K562 (cell line): ENCODE measurements around the gene USP4. TPM values are rescaled to one million over a fixed set of nuclear protein-coding genes. Genes with fewer than 3 reads are reported as not detected.

Experiments
- FOXA1 ChIP-seq: fragments of 450-650 bp; IDR thresholded peaks from 2 replicates; pipeline ENCODE4 v1.6.1; 2016; ENCODE audit warnings: mild to moderate bottlenecking, borderline replicate concordance
- HBP1 ChIP-seq: fragments of 450-650 bp; formaldehyde crosslinking; IDR thresholded peaks from 2 replicates; pipeline ENCODE4 v1.4.0; 2022; ENCODE audit warnings: missing genetic modification characterization
- HIVEP1 ChIP-seq: fragments of 250-450 bp; sonication (Bioruptor Pico); IDR thresholded peaks from 2 replicates; pipeline ENCODE4 v1.4.0; 2020; ENCODE audit warnings: mild to moderate bottlenecking
- IRF1 ChIP-seq: sonication (generic); formaldehyde crosslinking; IDR thresholded peaks from 2 replicates; pipeline ENCODE4 v1.8.0; 2022; ENCODE audit warnings: missing genetic modification reagents, mild to moderate bottlenecking, borderline replicate concordance
- MITF ChIP-seq: IDR thresholded peaks from 2 replicates; pipeline ENCODE4 v1.6.1; 2014; ENCODE audit warnings: antibody characterized with exemption
- NRF1 ChIP-seq, 2 experiments: fragments of 450-650 bp; IDR thresholded peaks in 1 of 2; conservative IDR thresholded peaks in 1 of 2; 2 replicates each; pipeline ENCODE4 v1.6.1; 2014; ENCODE audit warnings: mild to moderate bottlenecking in 2 of 2
- PHF20 ChIP-seq: fragments of 450-650 bp; IDR thresholded peaks from 2 replicates; pipeline ENCODE4 v1.6.1; 2018; ENCODE audit not compliant: partially characterized antibody
- SIX5 ChIP-seq, 2 experiments: IDR thresholded peaks; 2 replicates each; pipeline ENCODE4 v1.6.1; 2011; ENCODE audit warnings: low read length in 2 of 2, borderline replicate concordance in 1 of 2, low read depth in 1 of 2, mild to moderate bottlenecking in 1 of 2, moderate library complexity in 1 of 2; ENCODE audit not compliant: insufficient read depth in 1 of 2
- TAF7 ChIP-seq: fragments of 450-650 bp; IDR thresholded peaks from 2 replicates; pipeline ENCODE4 v1.6.1; 2016; ENCODE audit warnings: missing genetic modification characterization, missing compliant biosample characterization
- ZNF174 ChIP-seq: fragments of 250-450 bp; sonication (Bioruptor Pico); IDR thresholded peaks from 2 replicates; pipeline ENCODE4 v1.4.0; 2020; ENCODE audit warnings: mild to moderate bottlenecking
- ZNF436 ChIP-seq: fragments of 250-450, 450-650 bp; sonication (Bioruptor Pico); formaldehyde crosslinking; IDR thresholded peaks from 2 replicates; pipeline ENCODE4 v1.7.0; 2020; ENCODE audit warnings: mild to moderate bottlenecking
- ZNF449 ChIP-seq: fragments of 250-450 bp; sonication (Bioruptor Pico); IDR thresholded peaks from 2 replicates; pipeline ENCODE4 v1.8.0; 2022; ENCODE audit warnings: moderate library complexity, mild to moderate bottlenecking, inconsistent platforms
- ZNF511 ChIP-seq: sonication (generic); formaldehyde crosslinking; IDR thresholded peaks from 2 replicates; pipeline ENCODE4 v1.8.0; 2022; ENCODE audit warnings: mild to moderate bottlenecking, missing genetic modification reagents
- ZNF740 ChIP-seq, 3 experiments: fragments of 200-800 bp in 1 of 3; sonication (Bioruptor generic) in 1 of 3; sonication (generic) in 1 of 3; formaldehyde crosslinking in 1 of 3; IDR thresholded peaks; 2 replicates each; pipeline versions ENCODE4 v1.6.1 to v1.8.0; 2016 to 2022; ENCODE audit warnings: mild to moderate bottlenecking in 2 of 3, missing compliant biosample characterization in 2 of 3, missing genetic modification characterization in 2 of 3, missing genetic modification reagents in 1 of 3
- ZZZ3 ChIP-seq: fragments of 450-650 bp; IDR thresholded peaks from 2 replicates; pipeline ENCODE4 v1.6.1; 2016; ENCODE audit warnings: antibody characterized with exemption, mild to moderate bottlenecking, moderate library complexity
- polyA plus RNA-seq, 8 experiments: library from polyadenylated mRNA; depleted of rRNA in 4 of 8; stranded (reverse) in 5 of 8; unstranded in 3 of 8; fragments of >200 nt; fragmentation: Nextera tagmentation in 2 of 8; fragmentation: Illumina TruSeq in 1 of 8; extraction: Ambion mirVana in 2 of 8; extraction: Trizol in 1 of 8; gene quantifications; 2 replicates each; pipeline versions ENCODE4 v1.2.1 to v1.2.3, GENCODE V29; 2011 to 2014; ENCODE audit warnings: inconsistent platforms in 1 of 8, missing spikeins in 1 of 8
- total RNA-seq, 7 experiments: library from RNA; depleted of rRNA in 6 of 7; stranded (reverse); fragments of >200 nt in 6 of 7; fragmentation: Illumina TruSeq in 2 of 7; extraction: Trizol in 2 of 7; gene quantifications; 2 replicates each; pipeline versions ENCODE4 v1.2.1 to v1.2.3, GENCODE V29; 2011 to 2021; ENCODE audit warnings: low replicate concordance in 1 of 7

USP4 gene
- total and polyA plus RNA-seq, 9 of the 15 experiments (the other 6 are each of a cell fraction or from before 2014, with no cell fraction given): 11.8 to 40.4 (median 22.9) TPM

GRCh38 chr3:49339941-49340800, at the start of gene USP4 (continued):
- TF ChIP-seq ZNF449 (CRISPR knock-in tag): no peak
- no peak for TF ChIP-seq HIVEP1 (CRISPR knock-in tag)
- 0 out of 2 replicates have a peak, but pooled peaks have one; percentile 22 for TF ChIP-seq HBP1 (CRISPR knock-in tag)
- no peak for TF ChIP-seq FOXA1
- no peak for TF ChIP-seq TAF7 (tag)
- no peak for TF ChIP-seq ZNF740 (CRISPR knock-in tag; IDR thresholded peaks at IDR 0.05)
- no peak for TF ChIP-seq ZNF740 (tag; IDR thresholded peaks at IDR 0.05)
- no peak; the same call in 1 of the 2 replicates for TF ChIP-seq MITF
- TF ChIP-seq ZNF174 (CRISPR knock-in tag): no peak
- no peak for TF ChIP-seq ZZZ3
- no peak for TF ChIP-seq SIX5 (IDR thresholded peaks at IDR 0.05; ENCODE audit: borderline replicate concordance in 1 of 2, insufficient read depth in 1 of 2, low read depth in 1 of 2, low read length in 2 of 2)
- TF ChIP-seq ZNF436 (CRISPR knock-in tag): no peak
- TF ChIP-seq PHF20: peak; percentile 14
- TF ChIP-seq NRF1 (conservative IDR thresholded peaks at IDR 0.05 in 1 of 2, IDR thresholded peaks at IDR 0.05 in 1 of 2): peak; percentile 84 to 86
- TF ChIP-seq IRF1 (CRISPR knock-in tag): peak; percentile 61; the same call in 1 of the 2 replicates
- peak; percentile 48; the same call in 1 of the 2 replicates for TF ChIP-seq ZNF511 (CRISPR knock-in tag)
